NCI-H510A treated with DMSO at 0.1 percent for 48 hours (cell line): Measurements from ENCODE around the gene ZFP36L2.

ENCODE experiments used
- DNase-seq: peaks from one replicate; lab custom pipeline; 2025; lab: John Stamatoyannopoulos, UW

Gene ZFP36L2

DNA sequence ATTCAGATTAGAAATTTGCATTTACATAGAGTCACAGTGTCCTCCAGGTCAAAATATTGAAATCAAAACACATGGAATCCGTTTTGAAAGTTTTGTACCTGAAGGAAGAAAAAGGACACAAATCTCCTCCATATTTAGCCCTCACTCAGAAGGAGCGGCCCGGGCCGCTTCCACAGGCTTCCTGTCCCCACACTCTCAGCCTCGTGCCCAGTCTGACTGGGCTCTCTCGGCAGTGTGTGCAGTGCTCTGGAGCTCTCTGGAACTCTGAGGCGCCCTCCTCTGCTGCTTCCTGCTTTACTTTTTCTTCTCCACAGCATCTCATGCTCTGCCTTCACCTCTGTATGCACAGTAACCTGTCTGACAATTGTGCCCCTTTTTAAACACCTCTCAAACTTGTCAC lies 22.2 kb upstream of the ZFP36L2 start:
- no peak for DNase-seq

- no peak for DNase-seq
Observed at GRCh38 chr2:43246641-43247040, 20.2 kb upstream of the ZFP36L2 start.

GRCh38 chr2:43241558-43241957 lies 15.2 kb upstream of the ZFP36L2 start:
- DNase-seq, result no peak

DNA sequence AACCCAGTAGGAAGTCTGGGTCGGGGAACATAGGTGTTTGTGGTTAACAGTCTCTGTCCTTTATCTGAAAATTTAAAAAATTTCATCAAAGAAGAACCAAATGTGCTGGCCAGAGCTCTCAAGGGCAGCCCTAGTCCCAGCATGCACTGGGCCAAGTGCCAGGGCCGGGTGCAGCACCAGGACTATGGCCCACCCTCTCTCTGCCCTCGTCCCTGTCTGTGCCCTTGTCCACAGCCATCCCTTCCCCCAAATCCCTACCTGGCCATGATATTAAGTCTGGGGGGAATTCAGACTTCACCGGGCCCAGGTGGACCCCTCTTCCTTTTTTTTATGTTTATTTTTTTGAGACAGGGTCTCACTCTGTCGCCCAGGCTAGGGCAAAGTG lies 14.4 kb upstream of the ZFP36L2 start:
- no peak for DNase-seq

DNA sequence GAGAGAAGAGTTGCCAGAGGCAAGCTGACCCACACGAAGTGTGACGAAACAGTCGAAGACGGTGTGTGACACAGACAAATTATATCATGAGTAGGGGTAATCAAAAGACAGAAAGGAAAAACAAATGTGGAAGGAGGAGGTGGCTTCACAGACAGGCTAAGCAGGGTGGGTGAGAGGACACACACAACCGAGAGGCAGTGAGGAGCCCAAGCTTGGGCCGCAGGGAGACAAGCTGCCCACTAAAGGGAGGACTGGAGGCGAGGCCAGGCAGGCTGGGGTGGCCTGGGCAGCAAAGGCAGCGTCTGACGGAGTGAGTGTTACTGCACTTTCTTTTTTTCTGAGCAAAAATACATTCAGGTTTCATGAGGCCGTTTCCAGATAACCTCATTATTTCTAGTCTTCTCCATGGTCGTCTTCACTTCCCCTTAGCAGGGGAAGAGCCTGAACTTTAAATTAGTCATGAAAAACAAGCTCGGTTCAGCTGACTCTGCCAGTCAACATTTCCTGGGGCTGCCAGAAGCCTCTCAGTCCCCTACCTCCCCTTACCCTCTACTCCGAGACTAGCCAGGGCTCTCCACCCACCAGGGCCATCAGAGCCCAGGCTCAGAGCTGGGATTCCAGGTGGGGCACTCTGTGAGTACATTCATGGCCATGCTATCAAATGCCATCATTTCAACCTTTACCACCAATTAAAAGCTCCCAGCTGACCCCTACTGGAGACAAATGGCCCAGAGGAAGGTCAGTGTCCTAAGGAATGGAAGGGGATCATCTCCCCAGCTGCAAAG lies 13.8 kb upstream of the ZFP36L2 start:
- no peak for DNase-seq

DNA sequence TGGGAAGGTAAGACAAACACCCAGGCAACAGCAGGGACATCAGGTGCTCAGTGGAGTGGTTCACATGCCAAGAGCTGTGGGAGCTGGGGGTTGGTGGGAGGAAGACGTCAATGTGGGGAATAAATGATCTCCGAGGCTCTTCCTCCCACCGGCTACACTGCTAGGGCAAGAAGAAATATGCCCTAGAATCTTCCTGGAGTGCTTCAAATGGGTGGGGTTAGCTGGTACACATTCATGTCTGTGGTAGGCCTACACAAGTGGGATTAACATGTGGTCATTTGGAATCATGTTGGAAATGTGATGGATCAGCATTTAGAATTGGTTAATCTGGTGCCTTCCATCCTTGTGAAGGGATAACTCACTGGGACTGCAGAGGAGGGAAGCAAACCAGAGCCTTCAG lies 12.4 kb upstream of the ZFP36L2 start:
- no peak for DNase-seq

- no peak for DNase-seq
Observed at GRCh38 chr2:43238176-43238575, 11.8 kb upstream of the ZFP36L2 start.

GRCh38 chr2:43233218-43234212 lies 7.1 kb upstream of the ZFP36L2 start:
- DNase-seq, result no peak

- DNase-seq, result no peak
Observed at GRCh38 chr2:43230951-43231827, 4.8 kb upstream of the ZFP36L2 start.

- no peak for DNase-seq
Observed at GRCh38 chr2:43230351-43230885, 4.0 kb upstream of the ZFP36L2 start.

DNA sequence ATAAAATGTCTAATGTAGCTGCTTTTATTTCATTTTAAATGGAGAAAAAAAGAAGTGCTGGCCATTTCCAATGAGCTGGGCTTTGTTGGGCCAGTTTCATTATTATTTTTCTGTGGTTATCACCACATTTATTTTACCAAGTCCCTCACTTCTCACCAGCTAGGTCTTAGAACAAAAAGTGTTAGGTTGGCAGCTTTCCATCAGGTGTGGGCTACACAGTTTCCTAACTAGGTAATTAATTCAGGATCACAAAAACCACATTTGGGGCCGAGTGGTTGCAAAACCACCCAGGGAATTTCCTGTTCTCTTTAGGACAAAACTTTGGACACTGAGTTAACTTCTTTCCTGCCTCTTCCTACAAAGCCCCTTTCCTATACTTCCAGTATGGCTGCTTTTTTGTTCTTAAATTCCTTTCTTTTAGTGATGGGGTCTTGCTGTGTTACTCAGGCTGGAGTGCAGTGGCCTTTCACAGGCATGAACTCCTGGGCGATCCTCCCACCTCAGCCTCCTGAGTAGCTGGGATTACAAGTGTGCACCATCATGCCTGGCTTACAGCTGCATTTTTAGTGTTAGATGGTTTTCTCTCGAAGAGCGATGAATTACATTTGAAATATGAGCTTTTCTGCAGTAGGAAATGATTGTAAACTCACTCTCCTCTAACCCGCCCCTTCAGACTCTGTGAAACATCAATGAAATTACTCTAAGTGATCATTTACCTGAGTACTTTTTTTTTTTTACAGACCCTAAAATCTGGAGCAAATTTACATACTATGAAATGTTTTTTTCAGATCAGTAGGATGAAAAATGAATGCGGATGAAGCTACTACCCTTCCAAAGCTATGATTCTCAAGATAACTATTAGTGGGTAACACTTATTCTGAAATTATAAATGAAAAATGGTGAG lies 2.6 kb upstream of the ZFP36L2 start:
- no peak for DNase-seq

DNA sequence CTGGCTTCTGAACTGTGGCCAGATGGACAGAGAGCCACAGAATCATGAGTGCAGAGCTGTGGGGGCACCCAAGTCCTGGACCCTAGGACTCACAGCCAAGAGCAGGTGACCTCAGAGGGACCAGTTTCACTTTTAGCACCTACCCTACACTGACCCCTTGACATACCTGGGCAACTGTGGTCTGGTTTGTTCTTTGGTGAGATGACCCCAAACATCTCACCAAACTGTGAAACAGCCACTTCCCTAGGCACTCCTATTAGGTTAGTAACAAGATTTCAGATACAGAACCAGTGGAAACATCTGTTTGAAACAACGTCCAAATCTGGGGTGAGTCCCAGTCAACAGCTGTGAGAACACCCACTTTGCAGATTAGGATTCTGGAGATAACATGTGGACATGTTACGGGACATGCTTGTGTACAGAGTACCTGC lies 1.9 kb upstream of the ZFP36L2 start:
- DNase-seq, result no peak

DNA sequence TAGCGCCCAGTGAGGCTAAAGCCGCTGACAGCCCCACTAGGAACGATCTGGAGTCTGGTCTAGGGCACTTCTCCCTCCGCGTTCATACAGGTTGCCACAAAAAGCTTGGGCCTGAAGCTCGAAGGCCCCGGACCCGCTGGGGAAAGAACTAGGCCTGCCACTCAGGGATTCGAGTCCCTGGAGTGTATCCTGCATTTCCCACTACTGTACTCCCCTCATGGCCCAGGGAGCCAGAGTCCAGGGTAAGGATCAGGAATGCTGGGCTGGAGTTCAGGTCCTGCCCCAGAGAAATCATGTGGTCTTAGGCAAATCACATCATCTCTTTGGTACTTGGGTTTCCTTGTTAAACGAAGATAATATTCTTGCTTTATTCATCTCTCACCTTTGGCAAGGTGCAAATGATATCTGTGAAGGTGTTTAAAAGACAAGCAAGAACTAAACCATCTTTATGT lies 1.4 kb upstream of the ZFP36L2 start:
- peak; percentile 26 for DNase-seq

- peak; percentile 47 for DNase-seq
Observed at GRCh38 chr2:43226955-43227829, 786 bp upstream of the ZFP36L2 start.

- peak; percentile 30 for DNase-seq
Observed at GRCh38 chr2:43225788-43226557, 433 bp downstream of the ZFP36L2 start.

GRCh38 chr2:43225093-43225787 lies 1.2 kb downstream of the ZFP36L2 start:
- peak; percentile 29 for DNase-seq

DNA sequence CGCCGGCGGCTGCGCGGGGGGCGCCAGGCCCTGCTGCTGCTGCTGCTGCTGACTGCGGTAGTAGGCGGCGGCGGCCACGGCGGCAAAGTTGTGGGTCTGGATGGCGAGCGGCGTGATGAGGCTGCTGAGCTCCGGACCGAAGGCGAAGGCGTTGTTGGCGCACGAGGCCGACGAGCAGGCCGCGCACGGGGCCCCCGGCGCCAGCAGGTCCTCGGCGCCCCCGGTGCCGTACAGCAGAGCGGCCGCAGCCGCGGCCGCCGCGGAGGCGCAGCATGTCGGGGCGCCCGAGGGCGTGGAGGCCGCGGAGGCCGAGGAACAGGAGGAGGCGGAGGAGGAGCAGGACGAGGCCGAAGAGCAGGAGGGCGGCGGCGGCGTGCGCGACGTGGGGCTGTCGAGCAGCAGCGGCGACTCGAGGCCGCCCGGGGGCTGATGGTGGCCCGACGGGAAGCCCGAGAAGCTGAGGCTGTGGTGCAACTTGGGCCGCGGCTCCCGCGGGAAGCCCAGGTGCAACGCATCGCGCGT lies 1.8 kb downstream of the ZFP36L2 start:
- no peak for DNase-seq

- DNase-seq, result no peak
Observed at GRCh38 chr2:43224131-43224570, 2.3 kb downstream of the ZFP36L2 start.
